Psoas muscle (tissue), 8 donors: ENCODE data around the gene PLOD1. TPM values are rescaled to one million over a fixed set of nuclear protein-coding genes. Genes with fewer than 3 reads are reported as not detected.

ENCODE experiments used
- ATAC-seq, 4 donors: fragments of 200-7000 bp; cut with Tn5 transposase; one replicate each; pipeline ENCODE4 v1.9.1; 2020; ENCODE audit warnings: moderate library complexity in 3 of 4, mild to moderate bottlenecking in 2 of 4
- DNase-seq, 2 donors: peaks; one replicate each; pipeline ENCODE4 v3.0.0-alpha.2; 2020
- H3K27ac ChIP-seq: fragments of 200-600 bp; one replicate; pipeline ENCODE4 v1.8.0; 2022
- H3K27me3 ChIP-seq, 3 donors: fragments of 200-600 bp in 1 of 3; one replicate each; pipeline versions ENCODE4 v1.6.1 to v1.8.0; 2013 to 2022; ENCODE audit warnings: low read length in 2 of 3, mild to moderate bottlenecking in 2 of 3, moderate library complexity in 1 of 3; ENCODE audit not compliant: insufficient read depth in 3 of 3
- H3K36me3 ChIP-seq, 2 donors: fragments of 200-600 bp in 1 of 2; one replicate each; pipeline versions ENCODE4 v1.6.1 to v1.8.0; 2013 to 2022; ENCODE audit warnings: low read depth in 1 of 2, mild to moderate bottlenecking in 1 of 2, moderate library complexity in 1 of 2; ENCODE audit not compliant: insufficient read depth in 1 of 2
- H3K4me1 ChIP-seq: fragments of 200-600 bp; one replicate; pipeline ENCODE4 v1.8.0; 2022
- H3K4me3 ChIP-seq: fragments of 200-600 bp; one replicate; pipeline ENCODE4 v1.8.0; 2022; ENCODE audit warnings: mild to moderate bottlenecking
- H3K9me3 ChIP-seq: fragments of 200-600 bp; one replicate; pipeline ENCODE4 v1.8.0; 2022
- WGBS, 3 donors: extraction: QIAGEN DNeasy Blood & Tissue Kit; methylation state at CpG; one replicate each; pipeline versions ENCODE4 v1.1.6 to v1.1.7; 2013; 5-methylcytosine and 5-hydroxymethylcytosine counted together
- intact Hi-C, 2 donors: fragments of 100-400 bp; cut with DNase I; formaldehyde crosslinking; loops; one replicate each; pipeline versions ENCODE4 v1.11.0 to v1.14.2; 2022
- polyA plus RNA-seq, 3 donors: library from polyadenylated mRNA; stranded (reverse); fragments of 200-250 nt; gene quantifications; one replicate each; pipeline ENCODE4 v1.2.3, GENCODE V29; 2013
- total RNA-seq, 4 donors: library from RNA; stranded (reverse); fragmentation: NEBNext Ultra II Directional in 2 of 4; extraction: Animal tissue kit (Norgen Biotek cat#: 25700) in 2 of 4; gene quantifications; one replicate each; pipeline versions ENCODE4 v1.2.1 to v1.2.4, GENCODE V29; 2021 to 2023
- TF ChIP-seq, protein P1 (sequence below): fragments of 200-600 bp; IDR thresholded peaks from one replicate; pipeline ENCODE4 v1.8.0; 2022; ENCODE audit warnings: antibody characterized with exemption
- donor health status: healthy with polysubstance abuse.
- donor health status: DM: no; HTN: no; CAD: no; lungs with moderate emphysema.
- donor health status: Bipolar disorder and iron deficiency.
- donor health status: healthy.
- donor health status: DM: yes; HTN: yes; CAD: no.
- donor health status: DM: no; HTN: no; CAD: no.
- donor health status: DM: no; HTN: no; CAD: no.
- donor health status: DM: yes; HTN: yes; CAD: no.

The PLOD1 gene
- total and polyA plus RNA-seq, 7 donors: 25.1 to 52.3 (median 36.3) TPM

DNA sequence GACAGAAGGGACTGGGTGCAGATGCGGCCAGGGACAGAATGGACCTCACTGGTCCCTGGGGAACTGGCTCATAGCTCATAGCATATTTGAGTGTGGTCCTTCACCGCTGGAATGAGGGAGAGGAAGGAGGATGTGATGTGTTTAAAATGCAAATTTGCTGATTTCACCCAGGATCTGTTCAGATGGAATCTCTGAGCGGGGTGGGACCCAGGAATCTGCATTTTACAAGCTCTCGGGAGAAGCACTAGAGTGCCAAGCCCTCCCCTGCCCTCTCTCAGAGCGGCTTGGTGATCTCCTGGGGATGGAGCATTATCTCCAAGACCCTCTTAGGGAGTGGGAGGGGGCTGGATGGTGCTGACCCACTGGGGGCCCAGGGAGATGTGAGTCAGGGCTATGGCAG lies 22.9 kb downstream of the PLOD1 start:
- 85 to 86% (median 85%) methylated on average over 5 of the region's 5 CpGs for WGBS, 3 donors
- Histone ChIP-seq H3K27ac (no peak overlapping the region), H3K36me3 (peaks cover 0 to 84% of the 10 kb centered on the region in 2 donors)

DNA sequence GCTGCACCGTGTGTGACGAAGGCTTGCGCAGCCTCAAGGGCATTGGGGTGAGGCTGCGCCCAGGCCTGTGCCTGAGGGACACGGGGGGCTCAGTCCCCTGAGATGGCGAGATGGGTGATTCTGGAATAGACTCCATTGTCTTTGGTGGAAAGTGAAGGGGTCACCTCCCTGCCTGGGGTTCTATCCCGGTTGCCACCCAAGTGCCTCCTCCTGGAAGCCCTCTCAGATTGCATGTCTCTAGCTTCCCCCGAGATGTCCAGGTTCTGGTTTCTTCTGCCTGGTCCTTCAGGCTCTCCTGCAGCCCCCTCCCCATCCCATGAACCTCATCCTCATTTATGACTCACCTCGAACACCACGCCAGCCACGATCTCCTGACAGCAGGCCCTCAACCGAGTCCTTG lies 23.4 kb downstream of the PLOD1 start:
- TF ChIP-seq, protein P1, sequence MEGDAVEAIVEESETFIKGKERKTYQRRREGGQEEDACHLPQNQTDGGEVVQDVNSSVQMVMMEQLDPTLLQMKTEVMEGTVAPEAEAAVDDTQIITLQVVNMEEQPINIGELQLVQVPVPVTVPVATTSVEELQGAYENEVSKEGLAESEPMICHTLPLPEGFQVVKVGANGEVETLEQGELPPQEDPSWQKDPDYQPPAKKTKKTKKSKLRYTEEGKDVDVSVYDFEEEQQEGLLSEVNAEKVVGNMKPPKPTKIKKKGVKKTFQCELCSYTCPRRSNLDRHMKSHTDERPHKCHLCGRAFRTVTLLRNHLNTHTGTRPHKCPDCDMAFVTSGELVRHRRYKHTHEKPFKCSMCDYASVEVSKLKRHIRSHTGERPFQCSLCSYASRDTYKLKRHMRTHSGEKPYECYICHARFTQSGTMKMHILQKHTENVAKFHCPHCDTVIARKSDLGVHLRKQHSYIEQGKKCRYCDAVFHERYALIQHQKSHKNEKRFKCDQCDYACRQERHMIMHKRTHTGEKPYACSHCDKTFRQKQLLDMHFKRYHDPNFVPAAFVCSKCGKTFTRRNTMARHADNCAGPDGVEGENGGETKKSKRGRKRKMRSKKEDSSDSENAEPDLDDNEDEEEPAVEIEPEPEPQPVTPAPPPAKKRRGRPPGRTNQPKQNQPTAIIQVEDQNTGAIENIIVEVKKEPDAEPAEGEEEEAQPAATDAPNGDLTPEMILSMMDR: no peak
- DNase-seq (no peak), ATAC-seq (no peak)
- Histone ChIP-seq H3K4me3 (no peak overlapping the region), H3K9me3 (no peaks in the 10 kb centered on the region), H3K36me3 (peaks cover 0 to 89% of the 10 kb centered on the region in 2 donors), H3K27ac (no peak overlapping the region), H3K27me3 (no peaks in the 10 kb centered on the region), H3K4me1 (no peaks in the 10 kb centered on the region)
- 90 to 94% (median 91%) methylated on average over 12 of the region's 12 CpGs for WGBS, 3 donors
- intact Hi-C loops: no loop called here

More for the DNA sequence above, 22.9 kb downstream of the PLOD1 start:
- Histone ChIP-seq H3K4me1 (no peaks in the 10 kb centered on the region), H3K4me3 (no peak overlapping the region), H3K27me3 (no peaks in the 10 kb centered on the region), H3K9me3 (no peaks in the 10 kb centered on the region)
- ATAC-seq (no peak), DNase-seq (no peak)
- intact Hi-C loops: no loop called here
- TF ChIP-seq, protein P1: no peak

DNA sequence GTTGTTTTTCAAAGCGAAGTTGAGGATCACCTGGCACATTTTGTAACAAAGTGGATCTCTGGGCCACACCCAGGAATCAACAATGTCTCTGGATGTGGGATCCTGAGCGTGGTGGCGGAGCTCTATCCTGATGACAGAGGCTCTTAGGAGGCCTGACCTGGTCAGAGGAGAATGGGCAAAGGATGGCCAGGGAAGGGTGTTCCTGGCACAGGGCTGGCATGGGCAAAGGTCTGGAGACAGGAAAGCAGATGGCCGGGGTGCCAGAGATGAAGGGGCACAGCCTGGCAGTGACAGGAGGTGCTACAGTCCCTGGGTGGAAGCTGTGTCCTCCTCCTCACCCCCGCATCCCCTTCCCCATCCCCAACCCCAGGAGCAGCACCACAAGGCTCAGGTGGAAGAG lies 25.8 kb downstream of the PLOD1 start:
- Histone ChIP-seq H3K4me3 (no peak overlapping the region), H3K9me3 (no peaks in the 10 kb centered on the region), H3K27me3 (no peaks in the 10 kb centered on the region), H3K4me1 (no peaks in the 10 kb centered on the region), H3K36me3 (peaks cover 0 to 97% of the 10 kb centered on the region in 2 donors), H3K27ac (no peak overlapping the region)
- DNase-seq: no peak
- ATAC-seq: no peak
- TF ChIP-seq, protein P1: no peak
- intact Hi-C loops: no loop called here
- WGBS, 3 donors: 87 to 90% (median 88%) methylated on average over 5 of the region's 5 CpGs

DNA sequence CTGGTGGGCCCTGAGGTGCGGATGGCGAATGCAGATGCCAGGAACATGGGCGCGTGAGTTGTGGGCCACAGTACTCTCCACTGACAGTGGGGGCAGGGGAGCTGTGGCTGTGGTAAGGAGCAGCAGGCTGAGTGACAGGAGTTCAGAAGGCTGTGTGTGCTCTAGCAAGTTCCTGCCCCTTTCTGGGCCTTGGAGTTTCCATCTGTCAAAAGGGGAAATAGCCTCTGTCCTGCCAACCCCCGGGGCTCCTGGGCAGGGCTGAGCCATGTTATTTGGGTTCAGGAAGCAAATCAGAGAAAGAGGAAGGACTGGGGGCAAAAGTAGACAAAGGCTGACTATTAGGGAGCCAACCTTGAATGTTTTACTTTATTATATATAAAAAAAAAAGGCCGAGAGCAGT lies 26.2 kb downstream of the PLOD1 start:
- intact Hi-C loops: no loop called here
- DNase-seq (no peak), ATAC-seq (no peak)
- Histone ChIP-seq H3K36me3 (peaks cover 0 to 97% of the 10 kb centered on the region in 2 donors), H3K27me3 (no peaks in the 10 kb centered on the region), H3K4me3 (no peak overlapping the region), H3K4me1 (no peaks in the 10 kb centered on the region), H3K9me3 (no peaks in the 10 kb centered on the region), H3K27ac (no peak overlapping the region)
- 77 to 84% (median 82%) methylated on average over 6 of the region's 6 CpGs for WGBS, 3 donors
- TF ChIP-seq, protein P1: no peak

DNA sequence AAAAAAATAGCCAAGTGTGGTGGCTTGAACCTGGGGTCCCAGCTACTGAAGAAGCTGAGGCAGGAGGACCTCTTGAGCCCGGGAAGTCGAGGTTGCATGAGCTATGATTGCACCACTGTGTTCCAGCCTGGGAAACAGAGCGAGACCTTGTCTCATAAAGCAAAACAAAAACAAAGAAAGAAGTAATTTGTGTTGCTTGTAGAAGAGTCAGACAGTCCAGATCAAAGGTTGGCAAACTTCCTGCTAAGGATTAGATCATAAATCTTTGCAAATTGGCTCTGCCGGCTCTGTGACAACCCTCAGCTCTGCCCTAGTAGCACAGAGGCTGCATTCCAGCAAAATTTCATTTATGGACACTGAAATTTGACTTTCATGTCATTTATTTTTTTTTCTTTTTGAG lies 26.7 kb downstream of the PLOD1 start:
- intact Hi-C loops: no loop called here
- Histone ChIP-seq H3K27me3 (no peaks in the 10 kb centered on the region), H3K36me3 (peaks cover 0 to 98% of the 10 kb centered on the region in 2 donors), H3K4me3 (no peak overlapping the region), H3K4me1 (no peaks in the 10 kb centered on the region), H3K27ac (no peak overlapping the region), H3K9me3 (no peaks in the 10 kb centered on the region)
- no peak for DNase-seq
- ATAC-seq: peak in 1 of 4 donors; percentile 58
- TF ChIP-seq, protein P1: no peak
- WGBS, 3 donors: 45 to 61% (median 53%) methylated on average over 4 of the region's 4 CpGs
